Activated CD8-positive, alpha-beta memory T cell treated with anti-CD3 and anti-CD28 coated beads for 48 hours (primary cell): ENCODE data around the gene BOK.
"Not testable (repeated sequence)": the region's sequence is repeated elsewhere in the genome, so short reads cannot be mapped to it uniquely, and the experiment has no call there.

Experiments used
- DNase-seq, 3 experiments: peaks; one replicate each; pipeline ENCODE4 v3.0.0-alpha.2; 2020; ENCODE audit warnings: low read depth in 2 of 3, low spot score in 2 of 3

BOK gene

DNA sequence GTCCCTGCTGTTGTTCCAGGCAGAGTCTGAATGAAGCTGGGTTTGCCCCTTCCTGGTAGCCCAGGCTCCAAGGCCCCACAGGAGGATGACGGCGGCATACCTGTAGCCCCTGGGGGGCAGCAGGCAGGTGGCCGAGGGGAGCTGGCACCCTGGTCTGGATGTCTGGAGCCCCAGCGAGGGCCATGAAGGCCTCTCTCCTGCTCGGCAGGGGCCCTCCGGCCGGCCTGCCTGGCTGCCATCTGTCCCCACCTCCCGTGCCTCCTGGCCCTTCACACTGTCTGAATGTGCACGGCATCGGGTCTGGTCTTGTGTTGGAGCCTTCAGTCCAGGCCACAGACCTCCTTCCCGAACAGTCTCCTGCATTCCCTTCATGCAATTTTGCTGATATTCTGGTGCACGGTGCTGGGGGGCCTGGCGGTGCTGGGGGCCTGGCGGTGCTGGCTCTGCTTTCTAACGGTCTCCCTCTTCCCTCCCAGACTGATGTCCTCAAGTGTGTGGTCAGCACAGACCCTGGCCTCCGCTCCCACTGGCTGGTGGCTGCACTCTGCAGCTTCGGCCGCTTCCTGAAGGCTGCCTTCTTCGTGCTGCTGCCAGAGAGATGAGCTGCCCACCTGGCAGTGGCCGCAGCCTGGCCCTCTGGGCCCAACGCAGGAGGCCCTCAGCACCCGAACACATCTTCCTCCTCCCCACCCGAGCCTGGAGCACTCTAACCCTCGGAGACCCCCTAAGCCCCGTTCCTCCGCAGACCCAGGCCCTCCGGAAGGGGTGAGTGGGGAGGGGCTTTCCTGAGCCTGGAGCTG lies 13.5 kb downstream of the BOK start:
- no peak for DNase-seq

DNA sequence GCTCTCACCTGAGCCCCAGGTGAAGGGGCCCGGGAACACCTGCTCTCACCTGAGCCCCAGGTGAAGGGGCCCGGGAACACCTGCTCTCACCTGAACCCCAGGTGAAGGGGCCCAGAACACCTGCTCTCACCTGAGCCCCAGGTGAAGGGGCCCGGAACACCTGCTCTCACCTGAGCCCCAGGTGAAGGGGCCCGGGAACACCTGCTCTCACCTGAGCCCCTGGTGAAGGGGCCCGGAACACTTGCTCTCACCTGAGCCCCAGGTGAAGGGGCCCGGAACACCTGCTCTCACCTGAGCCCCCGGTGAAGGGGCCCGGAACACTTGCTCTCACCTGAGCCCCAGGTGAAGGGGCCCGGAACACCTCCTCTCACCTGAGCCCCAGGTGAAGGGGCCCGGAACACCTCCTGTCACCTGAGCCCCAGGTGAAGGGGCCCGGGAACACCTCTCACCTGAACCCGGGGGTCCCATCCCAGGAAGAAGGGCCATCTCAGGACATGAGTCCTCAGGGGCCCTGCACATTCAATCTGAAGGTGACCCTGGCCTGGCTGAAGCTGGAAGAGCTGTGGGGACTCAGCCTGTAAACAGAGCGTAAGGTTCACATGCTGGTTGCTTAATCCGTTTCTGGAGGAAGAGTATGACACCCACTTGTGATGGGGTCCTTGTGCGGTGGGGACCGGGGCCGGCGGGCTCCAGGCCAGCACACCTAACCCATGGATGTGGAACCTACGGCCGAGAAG lies 14.5 kb downstream of the BOK start:
- not testable (repeated sequence) for DNase-seq

DNA sequence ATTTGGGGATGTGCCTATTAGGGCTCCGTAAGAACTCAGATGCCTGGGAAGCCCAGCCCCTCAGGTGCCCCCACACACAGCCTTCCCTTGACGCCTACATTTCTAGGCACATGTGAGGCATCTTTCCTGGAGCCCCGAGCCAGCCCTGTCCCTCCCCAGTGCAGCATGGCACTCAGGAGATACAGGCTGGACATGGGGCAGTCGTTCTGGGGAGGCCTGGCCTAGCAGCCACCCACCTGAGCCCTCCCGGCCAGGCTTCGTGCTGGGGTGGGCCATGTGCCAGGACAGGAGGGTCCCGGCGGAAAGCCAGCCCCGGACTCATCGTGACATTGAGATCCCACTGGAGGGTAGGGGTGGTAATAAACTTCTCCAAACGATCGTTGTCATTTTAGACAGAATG lies 15.2 kb downstream of the BOK start:
- no peak for DNase-seq

DNA sequence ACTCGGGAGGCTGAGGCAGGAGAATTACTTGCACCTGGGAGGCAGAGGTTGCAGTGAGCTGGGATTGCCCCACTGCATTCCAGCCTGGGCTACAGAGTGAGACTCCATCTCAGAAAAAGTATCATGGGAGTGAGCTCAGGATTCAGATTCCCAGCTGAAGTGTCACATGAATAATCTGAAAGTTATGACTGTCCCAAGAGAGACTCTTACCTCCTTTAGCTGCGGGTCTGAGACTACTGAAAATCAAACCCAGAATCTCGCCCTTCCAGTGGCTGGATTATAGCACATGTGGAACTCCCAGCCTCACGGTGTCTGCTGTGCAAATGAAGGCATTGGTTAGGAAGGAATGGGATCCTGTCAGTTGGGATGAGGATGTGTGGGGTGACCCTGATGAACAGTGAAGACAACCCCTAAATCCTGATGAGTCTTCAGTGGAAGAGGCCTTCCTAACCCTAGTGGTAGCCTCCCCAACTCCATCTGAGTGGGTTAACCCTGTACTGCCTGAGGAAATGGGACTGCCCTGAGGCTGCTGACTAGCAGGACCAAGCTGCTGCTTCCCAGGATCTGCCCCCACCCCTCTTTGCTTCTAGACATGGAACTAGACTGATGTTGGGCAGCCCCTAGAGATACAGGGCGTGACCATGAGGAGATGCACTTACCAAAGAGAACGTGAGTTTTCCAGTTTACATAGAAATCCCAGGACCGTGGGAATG lies 16.5 kb downstream of the BOK start:
- no peak for DNase-seq

- DNase-seq, result no peak
These were observed 17.2 kb downstream of the BOK start for GRCh38 chr2:241575624-241576292.

GRCh38 chr2:241576293-241576654 lies 17.7 kb downstream of the BOK start:
- DNase-seq, result no peak

DNA sequence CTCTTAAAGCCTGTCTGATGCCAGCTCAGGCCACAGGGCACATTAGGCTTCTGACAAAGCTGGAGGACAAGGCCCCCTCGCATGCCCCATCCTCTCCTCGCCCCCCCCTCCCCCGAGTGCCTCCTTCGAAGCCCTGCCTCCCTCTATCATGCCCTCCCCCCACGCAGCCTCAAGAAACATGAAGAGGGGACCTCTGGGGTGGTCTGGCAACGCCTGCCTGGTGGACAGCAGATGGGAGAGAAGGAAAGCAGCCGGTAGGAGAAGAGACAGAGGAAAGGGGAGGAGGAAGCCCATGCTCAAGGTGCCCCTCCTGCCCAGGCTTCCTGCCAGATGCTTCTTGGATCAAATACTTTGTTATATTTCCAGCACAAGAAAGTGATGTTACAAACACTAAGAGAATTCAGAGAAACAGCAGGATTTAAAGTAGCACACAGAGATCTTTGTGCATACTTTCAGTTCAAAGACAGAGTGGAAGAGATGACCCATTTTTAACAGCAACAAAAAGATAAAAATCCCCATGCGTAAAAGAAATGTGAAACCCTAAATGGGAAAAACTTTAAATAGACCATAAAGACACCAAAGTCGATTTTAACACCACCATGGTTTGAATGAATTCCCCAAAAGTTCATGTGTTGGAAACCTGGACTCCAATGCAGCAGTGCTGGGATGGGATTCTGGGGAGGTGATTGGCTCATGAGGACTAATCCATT lies 19.0 kb downstream of the BOK start:
- no peak for DNase-seq

- DNase-seq, result no peak
These were observed 20.7 kb downstream of the BOK start for GRCh38 chr2:241579281-241579680.

GRCh38 chr2:241582328-241582727 lies 23.8 kb downstream of the BOK start:
- DNase-seq, result no peak

GRCh38 chr2:241582806-241583205 lies 24.3 kb downstream of the BOK start:
- DNase-seq, result no peak

- DNase-seq, result no peak
These were observed 25.9 kb downstream of the BOK start for GRCh38 chr2:241584436-241584835.

DNA sequence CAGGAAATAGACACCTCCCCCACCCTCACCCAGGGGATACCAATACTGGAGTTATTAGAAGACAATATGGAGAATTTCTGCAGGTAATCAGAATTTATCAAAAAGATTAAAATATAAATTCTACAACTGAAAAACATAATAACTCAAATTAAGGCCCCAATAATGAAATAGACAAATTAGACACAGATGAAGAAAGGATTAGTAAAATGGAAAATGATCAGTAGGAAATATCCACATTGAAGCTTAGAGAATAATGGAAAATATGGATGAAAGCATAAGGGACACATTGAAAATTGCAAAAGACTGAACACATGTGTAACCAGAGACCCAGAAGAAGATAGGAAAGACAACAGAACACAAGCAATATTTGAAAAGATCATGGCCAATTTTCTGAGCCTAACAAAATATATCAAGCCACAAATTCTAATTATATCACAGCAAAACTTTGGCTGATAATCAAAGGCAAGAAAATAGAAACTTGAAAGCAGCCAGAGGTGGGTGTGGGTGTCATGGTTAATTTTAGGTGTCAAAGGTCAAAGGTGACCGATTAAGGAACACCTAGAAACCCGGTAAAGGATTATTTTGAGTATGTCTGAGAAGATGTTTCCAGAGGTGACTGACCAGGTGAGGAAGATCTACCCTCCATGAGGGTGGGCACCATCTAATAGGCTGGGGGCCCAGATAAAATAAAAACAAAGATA lies 28.2 kb downstream of the BOK start:
- no peak for DNase-seq

DNA sequence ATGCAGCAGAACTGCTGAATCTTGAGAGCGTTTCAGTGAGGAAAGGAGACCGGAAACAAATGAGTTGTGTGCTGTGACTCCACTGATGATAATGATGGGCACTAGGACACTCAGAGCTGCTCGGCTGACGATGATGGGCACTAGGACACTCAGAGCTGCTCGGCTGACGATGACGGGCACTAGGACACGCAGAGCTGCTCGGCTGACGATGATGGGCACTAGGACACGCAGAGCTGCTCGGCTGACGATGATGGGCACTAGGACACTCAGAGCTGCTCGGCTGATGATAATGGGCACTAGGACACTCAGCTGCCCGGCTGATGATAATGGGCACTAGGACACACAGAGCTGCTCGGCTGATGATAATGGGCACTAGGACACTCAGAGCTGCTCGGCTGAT lies 31.3 kb downstream of the BOK start:
- DNase-seq, result not testable (repeated sequence)

- not testable (repeated sequence) for DNase-seq
These were observed 32.2 kb downstream of the BOK start for GRCh38 chr2:241590496-241591455.

DNA sequence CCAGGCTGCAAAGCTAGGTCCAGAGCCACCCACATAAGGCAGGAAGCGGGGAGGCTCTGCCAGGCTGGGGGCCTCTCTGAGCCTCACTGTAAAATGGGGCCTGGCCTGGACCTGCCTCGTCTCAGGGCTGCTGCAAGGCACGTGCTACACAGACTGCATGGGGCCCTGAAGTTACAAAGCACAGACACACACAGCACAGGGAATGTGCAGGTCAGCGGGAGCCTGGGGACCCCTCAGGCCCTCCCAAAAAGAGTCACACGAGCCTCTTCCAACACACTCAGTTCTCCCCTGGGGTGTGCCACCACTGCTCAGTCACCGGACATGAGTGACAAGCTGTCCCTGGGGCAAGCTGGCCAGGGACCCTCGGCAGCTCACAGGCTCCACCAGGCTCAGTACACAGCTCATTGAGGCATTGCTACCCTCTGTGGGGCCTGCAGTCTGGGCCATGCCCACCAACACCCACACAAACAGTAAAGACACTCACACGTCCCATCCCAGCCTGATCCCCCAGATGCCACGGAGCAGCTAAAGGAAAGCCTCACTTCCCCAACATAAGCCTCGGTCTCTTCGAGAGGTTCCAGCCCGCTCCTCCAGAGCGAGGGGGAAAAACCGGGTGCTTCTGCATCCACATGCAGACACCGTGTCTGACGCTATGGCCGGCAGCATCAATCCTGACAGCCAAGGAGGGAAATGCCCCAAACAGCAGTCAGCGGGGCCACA lies 33.7 kb downstream of the BOK start:
- no peak for DNase-seq

GRCh38 chr2:241593271-241593670 lies 34.7 kb downstream of the BOK start:
- no peak for DNase-seq

- DNase-seq, result no peak
These were observed 37.1 kb downstream of the BOK start for GRCh38 chr2:241595600-241596140.

GRCh38 chr2:241597561-241597960 lies 39.0 kb downstream of the BOK start:
- DNase-seq, result no peak
